ENCODE measurements around the gene SPG21.

SPG21 gene

GRCh38 chr15:64947211-64947610, 42.5 kb downstream of the SPG21 start:
- Histone ChIP-seq H3K4me2 (ENCODE audit: insufficient read depth, low read length) (no peak overlapping the region), H3K79me2 (ENCODE audit: insufficient read depth, low read length) (no peaks in the 10 kb centered on the region), H2AFZ (ENCODE audit: low read depth, low read length) (no peak overlapping the region), H3K9ac (ENCODE audit: low read depth, low read length) (no peak overlapping the region), H3K4me3 (ENCODE audit: low read depth in 1 of 2, low read length in 2 of 2) (no peak overlapping the region), H3K36me3 (ENCODE audit: insufficient read depth, low read length) (no peaks in the 10 kb centered on the region), H3K9me3 (ENCODE audit: insufficient read depth, low read length, severe bottlenecking) (no peaks in the 10 kb centered on the region), H3K27me3 (ENCODE audit: insufficient read depth, low read length, poor library complexity) (no peaks in the 10 kb centered on the region), H3K27ac (ENCODE audit: low read length) (no peak overlapping the region), H4K20me1 (ENCODE audit: insufficient read depth, low read length) (no peaks in the 10 kb centered on the region), H3K4me1 (ENCODE audit: insufficient read depth, low read length) (no peaks in the 10 kb centered on the region)
- TF ChIP-seq CTCF (IDR thresholded peaks at IDR 0.05; ENCODE audit: borderline replicate concordance, extremely low read depth, low read length, poor library complexity, severe bottlenecking): no peak
- TF ChIP-seq EZH2 (IDR thresholded peaks at IDR 0.05; ENCODE audit: borderline replicate concordance, low read depth, low read length, severe bottlenecking): no peak
- DNase-seq: no peak
- ATAC-seq (ENCODE audit: insufficient read depth, low read depth): no peak

- no peaks in the 10 kb centered on the region for H3K36me3 ChIP-seq (ENCODE audit: insufficient read depth, low read length)
- H4K20me1 ChIP-seq (ENCODE audit: insufficient read depth, low read length): no peaks in the 10 kb centered on the region
- H3K4me3 ChIP-seq (ENCODE audit: low read depth in 1 of 2, low read length in 2 of 2): no peak overlapping the region
- TF ChIP-seq EZH2 (IDR thresholded peaks at IDR 0.05; ENCODE audit: borderline replicate concordance, low read depth, low read length, severe bottlenecking) (no peak), CTCF (IDR thresholded peaks at IDR 0.05; ENCODE audit: borderline replicate concordance, extremely low read depth, low read length, poor library complexity, severe bottlenecking) (no peak)
- DNase-seq: no peak
- no peaks in the 10 kb centered on the region for H3K4me1 ChIP-seq (ENCODE audit: insufficient read depth, low read length)
- H3K9ac ChIP-seq (ENCODE audit: low read depth, low read length): no peak overlapping the region
- no peak overlapping the region for H3K4me2 ChIP-seq (ENCODE audit: insufficient read depth, low read length)
- ATAC-seq (ENCODE audit: insufficient read depth, low read depth): no peak
- H2AFZ ChIP-seq (ENCODE audit: low read depth, low read length): no peak overlapping the region
- H3K27ac ChIP-seq (ENCODE audit: low read length): no peak overlapping the region
- H3K9me3 ChIP-seq (ENCODE audit: insufficient read depth, low read length, severe bottlenecking): no peaks in the 10 kb centered on the region
- no peaks in the 10 kb centered on the region for H3K27me3 ChIP-seq (ENCODE audit: insufficient read depth, low read length, poor library complexity)
- no peaks in the 10 kb centered on the region for H3K79me2 ChIP-seq (ENCODE audit: insufficient read depth, low read length)
Measured at GRCh38 chr15:64944961-64945360, 44.8 kb downstream of the SPG21 start.

DNA sequence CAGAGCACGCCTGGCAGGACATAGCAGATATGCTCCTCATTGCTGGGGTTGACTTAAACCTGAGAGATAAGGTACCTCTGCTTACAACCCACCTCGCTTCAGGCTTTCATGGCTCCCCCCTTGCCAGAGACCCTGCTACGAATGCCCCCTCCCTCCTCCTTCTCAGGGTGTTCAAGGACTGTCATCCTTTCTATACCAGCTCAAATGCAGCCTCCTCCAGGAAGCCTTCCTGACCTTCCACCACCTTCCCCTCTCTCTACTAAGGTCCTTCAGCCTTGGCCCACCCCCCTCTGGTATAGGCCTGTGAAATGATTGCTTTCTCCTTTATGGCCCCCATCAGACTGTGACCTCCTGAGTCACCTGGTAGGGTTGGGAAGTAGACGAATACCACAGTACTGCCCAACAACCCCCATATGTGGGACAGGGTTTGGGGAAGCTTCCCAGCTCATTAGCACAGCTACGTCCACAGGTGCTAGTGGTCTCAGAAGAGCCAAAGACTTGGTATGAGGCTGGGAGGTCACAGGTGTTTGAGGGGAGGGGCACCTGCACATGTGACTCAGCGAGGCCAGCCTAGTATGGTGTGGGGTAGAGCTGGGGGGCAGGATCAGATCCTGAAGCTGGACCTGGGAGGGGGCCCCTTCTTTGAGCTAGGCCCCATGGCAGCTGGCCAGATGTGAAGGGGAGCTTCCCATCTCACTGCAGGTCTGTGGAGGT, 46.0 kb downstream of the SPG21 start:
- no peak overlapping the region for H3K4me2 ChIP-seq (ENCODE audit: insufficient read depth, low read length)
- DNase-seq (no peak), ATAC-seq (ENCODE audit: insufficient read depth, low read depth) (no peak)
- no peak overlapping the region for H3K27ac ChIP-seq (ENCODE audit: low read length)
- no peaks in the 10 kb centered on the region for H3K9me3 ChIP-seq (ENCODE audit: insufficient read depth, low read length, severe bottlenecking)
- H4K20me1 ChIP-seq (ENCODE audit: insufficient read depth, low read length): no peaks in the 10 kb centered on the region
- H3K9ac ChIP-seq (ENCODE audit: low read depth, low read length): no peak overlapping the region
- TF ChIP-seq CTCF (IDR thresholded peaks at IDR 0.05; ENCODE audit: borderline replicate concordance, extremely low read depth, low read length, poor library complexity, severe bottlenecking): no peak
- TF ChIP-seq EZH2 (IDR thresholded peaks at IDR 0.05; ENCODE audit: borderline replicate concordance, low read depth, low read length, severe bottlenecking): no peak
- no peaks in the 10 kb centered on the region for H3K27me3 ChIP-seq (ENCODE audit: insufficient read depth, low read length, poor library complexity)
- no peaks in the 10 kb centered on the region for H3K4me1 ChIP-seq (ENCODE audit: insufficient read depth, low read length)
- no peak overlapping the region for H3K4me3 ChIP-seq (ENCODE audit: low read depth in 1 of 2, low read length in 2 of 2)
- no peaks in the 10 kb centered on the region for H3K79me2 ChIP-seq (ENCODE audit: insufficient read depth, low read length)
- H2AFZ ChIP-seq (ENCODE audit: low read depth, low read length): no peak overlapping the region
- no peaks in the 10 kb centered on the region for H3K36me3 ChIP-seq (ENCODE audit: insufficient read depth, low read length)

Measured in DND-41 (cell line).